A549 treated with CORT108297 at 1 μM for 4 hours (cell line): ENCODE measurements around the gene DVL1. TPM values are rescaled to one million over a fixed set of nuclear protein-coding genes. Genes with fewer than 3 reads are reported as not detected.

ENCODE experiments used
- total RNA-seq: library from RNA; stranded (reverse); fragments of 200-300 nt; extraction: Qiagen RNA extraction; gene quantifications from 5 replicates; pipeline ENCODE4 v1.2.3, GENCODE V29; 2022

Gene DVL1
- total RNA-seq: 46.8 to 86.9 TPM (median 77.1 TPM) in 5 replicates

DNA sequence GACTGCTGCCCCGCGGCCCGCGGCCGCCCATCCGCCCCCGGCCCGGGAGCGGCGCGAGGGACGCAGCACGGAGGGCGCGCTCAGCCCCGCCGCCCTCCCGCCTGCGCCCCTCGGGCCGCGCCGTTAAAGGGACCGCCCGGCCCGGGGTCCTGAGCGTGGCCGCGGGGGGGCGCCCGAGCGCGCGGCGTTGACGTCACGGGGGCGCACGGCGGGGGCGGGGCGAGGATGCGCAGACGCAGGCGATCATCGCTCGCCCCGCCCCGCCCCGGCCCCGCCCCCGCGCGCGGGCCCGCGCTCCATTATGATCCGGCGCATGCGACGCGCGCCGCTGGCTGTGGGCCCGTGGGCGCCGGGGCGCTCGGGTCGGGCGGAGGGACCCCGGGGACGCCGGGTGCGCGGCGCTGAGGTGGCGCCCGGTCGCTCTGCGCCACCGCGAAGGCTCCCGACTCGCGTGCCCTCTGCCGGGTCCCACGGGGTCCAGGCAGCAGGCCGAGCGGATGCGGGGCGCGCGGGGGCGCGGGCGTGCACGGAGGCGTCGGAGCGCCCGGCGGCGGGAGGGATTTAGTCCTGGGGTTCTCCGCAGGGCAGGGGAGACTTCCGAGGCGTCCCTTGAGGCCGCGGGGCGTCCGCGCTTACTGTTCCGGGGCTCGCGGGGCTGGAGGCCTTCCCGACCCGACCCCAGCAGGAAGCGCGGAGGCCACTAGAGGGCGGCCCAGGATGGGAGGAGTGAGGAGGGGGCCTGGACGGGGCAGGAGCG lies at the start of gene DVL1:
TSS of gene DVL1 (minus strand) at position 163 of the 757 bp plus-strand sequence. CDS start 353 bp downstream, outside the sequence.

DNA sequence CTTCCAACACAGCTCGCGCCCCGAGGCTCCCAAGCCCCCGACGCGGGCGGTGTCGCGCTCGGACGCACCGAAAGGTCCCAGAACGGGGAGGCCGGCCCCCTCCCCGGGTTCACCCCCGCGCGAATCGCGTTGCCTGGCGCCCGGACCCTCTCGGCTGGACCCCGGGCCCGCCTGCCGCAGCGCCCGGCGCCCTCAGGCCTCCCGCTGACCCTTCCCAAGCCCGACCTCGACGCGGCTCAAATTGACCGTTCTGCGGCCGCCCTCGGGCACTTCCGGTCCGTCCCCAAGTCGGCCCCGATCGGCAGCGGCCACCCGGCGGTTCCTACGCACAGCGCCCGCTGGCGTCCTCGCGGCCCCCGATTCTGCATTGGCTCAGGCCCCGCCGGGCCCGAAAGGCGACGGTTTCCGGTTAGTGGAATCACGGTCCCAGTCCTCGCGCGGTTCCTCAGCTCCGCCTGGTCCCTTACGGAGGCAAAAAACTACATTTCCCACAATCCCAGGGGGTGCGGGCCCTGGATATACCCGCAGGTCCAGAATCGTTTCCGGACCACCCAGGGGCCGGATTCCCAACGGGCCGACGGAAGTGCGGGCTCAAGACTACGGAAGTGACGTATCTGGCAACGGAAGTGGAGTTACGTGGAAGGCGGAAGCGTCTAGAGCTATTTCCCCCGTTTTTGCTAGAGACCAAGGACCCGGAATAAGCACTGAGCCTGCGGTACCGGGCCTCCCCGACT lies 25.9 kb upstream of the DVL1 start, which contains the start of gene AURKAIP1:
TSS of gene AURKAIP1 (minus strand) at position 279 of the 734 bp plus-strand sequence. CDS start 451 bp downstream, outside the sequence.

DNA sequence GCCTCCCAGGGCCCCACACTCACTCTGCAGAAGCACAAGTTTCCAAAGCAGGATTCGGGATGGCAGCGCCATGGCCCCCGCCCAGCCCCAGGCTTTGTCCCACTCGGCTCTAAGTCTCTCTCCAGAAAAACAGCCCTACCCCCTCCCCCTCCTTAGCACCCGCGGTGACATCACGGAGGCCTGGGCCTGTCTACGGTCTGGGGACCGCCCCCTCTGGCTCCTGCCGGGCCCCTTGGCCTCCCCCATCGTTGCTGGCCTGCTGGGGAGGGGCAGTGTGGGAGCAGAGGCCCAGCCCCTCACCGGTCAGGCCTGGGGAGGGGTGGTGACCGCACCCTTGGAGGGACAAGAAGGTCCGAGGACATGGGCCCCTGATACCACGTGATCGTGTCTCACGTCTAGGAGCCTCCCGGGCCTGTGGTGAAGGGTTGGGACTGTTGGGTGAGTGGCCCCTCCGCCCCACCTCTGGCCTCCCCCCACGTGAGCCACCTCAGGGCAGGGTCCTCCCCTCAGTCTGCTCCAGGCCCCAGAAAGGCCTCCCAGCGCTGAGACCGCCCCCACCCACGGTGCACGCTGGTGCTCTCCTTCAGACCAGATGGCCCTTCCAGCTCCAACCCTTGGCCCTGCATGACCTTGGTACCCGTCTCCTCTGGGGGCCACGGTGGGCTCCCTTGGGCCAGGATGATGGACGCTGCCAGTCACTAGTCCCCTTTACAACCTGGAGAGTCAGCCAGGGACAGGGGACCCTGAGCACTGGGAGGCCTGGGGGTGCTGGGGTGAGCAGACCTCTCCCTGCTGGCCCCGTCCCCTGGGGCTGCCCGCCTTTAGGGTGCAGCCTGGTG lies 9.4 kb upstream of the DVL1 start, which contains the start of gene MXRA8:
TSS of gene MXRA8 (minus strand) at position 123 of the 839 bp plus-strand sequence. CDS start at position 72, 51 bp downstream.

DNA sequence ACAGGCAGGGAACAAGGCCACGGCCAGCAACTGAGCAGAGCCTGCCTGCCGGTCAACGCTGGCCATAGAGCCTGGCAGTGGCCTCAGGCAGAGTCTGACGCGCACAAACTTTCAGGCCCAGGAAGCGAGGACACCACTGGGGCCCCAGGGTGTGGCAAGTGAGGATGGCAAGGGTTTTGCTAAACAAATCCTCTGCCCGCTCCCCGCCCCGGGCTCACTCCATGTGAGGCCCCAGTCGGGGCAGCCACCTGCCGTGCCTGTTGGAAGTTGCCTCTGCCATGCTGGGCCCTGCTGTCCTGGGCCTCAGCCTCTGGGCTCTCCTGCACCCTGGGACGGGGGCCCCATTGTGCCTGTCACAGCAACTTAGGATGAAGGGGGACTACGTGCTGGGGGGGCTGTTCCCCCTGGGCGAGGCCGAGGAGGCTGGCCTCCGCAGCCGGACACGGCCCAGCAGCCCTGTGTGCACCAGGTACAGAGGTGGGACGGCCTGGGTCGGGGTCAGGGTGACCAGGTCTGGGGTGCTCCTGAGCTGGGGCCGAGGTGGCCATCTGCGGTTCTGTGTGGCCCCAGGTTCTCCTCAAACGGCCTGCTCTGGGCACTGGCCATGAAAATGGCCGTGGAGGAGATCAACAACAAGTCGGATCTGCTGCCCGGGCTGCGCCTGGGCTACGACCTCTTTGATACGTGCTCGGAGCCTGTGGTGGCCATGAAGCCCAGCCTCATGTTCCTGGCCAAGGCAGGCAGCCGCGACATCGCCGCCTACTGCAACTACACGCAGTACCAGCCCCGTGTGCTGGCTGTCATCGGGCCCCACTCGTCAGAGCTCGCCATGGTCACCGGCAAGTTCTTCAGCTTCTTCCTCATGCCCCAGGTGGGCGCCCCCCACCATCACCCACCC lies 17.9 kb downstream of the DVL1 start, which contains the start of gene TAS1R3:
TSS of gene TAS1R3 (plus strand) at position 213 of the 898 bp plus-strand sequence. CDS start at position 279, 66 bp downstream.

DNA sequence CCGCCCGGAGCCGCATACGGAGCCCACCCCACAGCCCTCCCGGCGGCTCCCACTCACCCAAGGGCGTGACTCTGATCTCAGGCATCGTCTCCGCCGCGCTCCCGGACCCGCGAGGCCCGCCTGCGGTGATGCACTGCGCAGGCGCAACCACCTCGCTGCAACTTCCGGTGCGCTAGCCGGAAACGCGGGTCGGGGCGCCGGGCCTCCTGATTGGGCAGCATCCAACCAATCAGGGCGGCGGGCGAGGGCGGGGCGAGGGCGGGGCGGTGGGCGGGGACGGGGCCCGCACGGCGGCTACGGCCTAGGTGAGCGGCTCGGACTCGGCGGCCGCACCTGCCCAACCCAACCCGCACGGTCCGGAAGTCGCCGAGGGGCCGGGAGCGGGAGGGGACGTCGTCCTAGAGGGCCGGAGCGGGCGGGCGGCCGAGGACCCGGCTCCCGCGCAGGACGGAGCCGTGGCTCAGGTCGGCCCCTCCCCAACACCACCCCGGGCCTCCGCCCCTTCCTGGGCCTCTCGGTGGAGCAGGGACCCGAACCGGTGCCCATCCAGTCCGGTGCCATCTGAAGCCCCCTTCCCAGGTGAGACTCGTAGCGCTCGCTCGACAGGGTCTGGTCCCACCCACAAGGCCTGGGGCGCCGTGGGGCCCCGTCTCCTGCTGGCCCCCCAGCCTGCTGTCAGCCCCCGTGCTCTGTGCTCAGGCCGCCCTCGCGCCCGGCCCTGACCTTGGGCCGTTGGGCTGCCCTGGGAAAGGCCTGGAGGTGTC lies 24.5 kb downstream of the DVL1 start, which contains the start of the genes CPTP and INTS11:
TSS of gene CPTP (plus strand) at position 279 of the 764 bp plus-strand sequence. CDS start 2,109 bp downstream, outside the sequence.
TSS of gene INTS11 (minus strand) at position 137 of the 764 bp plus-strand sequence. CDS start at position 85, 52 bp downstream.

DNA sequence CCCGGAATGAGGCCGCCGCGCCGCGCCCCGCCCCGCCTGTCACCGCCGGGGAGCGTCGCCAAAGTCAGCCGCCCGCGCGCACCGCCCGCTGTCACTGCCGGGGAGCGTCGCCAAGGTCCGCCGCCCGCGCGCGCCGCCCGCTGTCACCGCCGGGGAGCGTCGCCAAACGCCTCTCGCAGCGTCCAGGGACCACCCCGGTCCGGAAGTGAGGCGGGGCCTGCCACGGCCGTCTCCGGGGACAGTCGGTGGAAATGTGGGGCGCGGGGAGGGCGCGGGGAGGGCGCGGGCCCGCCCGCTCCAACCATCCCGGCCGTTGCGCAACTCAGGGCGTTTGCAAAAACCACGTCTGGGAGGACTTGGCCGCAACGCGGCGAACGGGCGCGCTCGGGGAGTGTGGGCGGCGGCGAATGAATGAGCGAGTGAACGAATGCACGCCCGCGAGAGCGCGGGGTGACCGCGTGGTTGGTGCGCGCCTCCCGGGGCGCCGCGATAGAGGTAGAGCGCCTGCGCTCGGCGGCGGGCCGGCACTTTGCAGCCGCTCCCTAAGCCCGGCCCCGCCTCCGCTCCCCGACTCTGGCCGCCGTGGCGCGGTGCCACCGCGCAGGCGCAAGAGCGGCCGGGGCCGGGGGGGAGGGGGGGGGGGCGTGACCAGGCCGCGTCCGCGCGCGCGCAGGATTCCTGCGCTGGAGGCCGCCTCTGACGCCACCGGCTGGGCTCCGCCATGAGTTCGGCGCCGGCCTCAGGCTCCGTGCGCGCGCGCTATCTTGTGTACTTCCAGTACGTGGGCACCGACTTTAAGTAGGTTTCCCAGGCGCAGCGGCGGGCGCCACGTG lies 41.1 kb downstream of the DVL1 start, which contains the start of the genes ACAP3 and PUSL1:
TSS of gene ACAP3 (minus strand) at position 8 of the 833 bp plus-strand sequence. CDS start 115 bp downstream, outside the sequence.
TSS of gene PUSL1 (plus strand) at position 675 of the 833 bp plus-strand sequence. CDS start at position 722, 47 bp downstream.

Other genes with a start within 250 kb of the DVL1 start
- 10.2 to 16.2 TPM (median 15.4 TPM) in 5 replicates for gene C1orf159, start 233.3 kb downstream of the DVL1 start, total RNA-seq
- not detected in 5 replicates for gene TTLL10, start 175.5 kb downstream of the DVL1 start, total RNA-seq
- 0.11 to 0.25 TPM (median 0.15 TPM) in 3 of 5 replicates, not detected in the others for gene TNFRSF18, start 142.8 kb downstream of the DVL1 start, total RNA-seq
- 0.07 to 0.18 TPM (median 0.13 TPM) in 4 of 5 replicates, not detected in the other for gene TNFRSF4, start 135.3 kb downstream of the DVL1 start, total RNA-seq
- gene SDF4, start 117.4 kb downstream of the DVL1 start, total RNA-seq: 108 to 138 TPM (median 133 TPM) in 5 replicates
- 10.8 to 22.2 TPM (median 19.5 TPM) in 5 replicates for gene B3GALT6, start 117.2 kb downstream of the DVL1 start, total RNA-seq
- 1.4 to 2.3 TPM (median 1.8 TPM) in 5 replicates for gene C1QTNF12, start 102.7 kb downstream of the DVL1 start, total RNA-seq
- 38.8 to 48.3 TPM (median 46.8 TPM) in 5 replicates for gene UBE2J2, start 75.6 kb downstream of the DVL1 start, total RNA-seq
- 0.70 to 1.7 TPM (median 1.3 TPM) in 5 replicates for gene SCNN1D, start 69.0 kb downstream of the DVL1 start, total RNA-seq
- 10.6 to 21.4 TPM (median 20.6 TPM) in 5 replicates for gene ACAP3, start 41.5 kb downstream of the DVL1 start, total RNA-seq
- gene PUSL1, start 40.8 kb downstream of the DVL1 start, total RNA-seq: 17.0 to 27.7 TPM (median 26.5 TPM) in 5 replicates
- 42.4 to 66.0 TPM (median 63.3 TPM) in 5 replicates for gene INTS11, start 24.8 kb downstream of the DVL1 start, total RNA-seq
- gene CPTP, start 24.6 kb downstream of the DVL1 start, total RNA-seq: 15.8 to 23.0 TPM (median 21.1 TPM) in 5 replicates
- gene TAS1R3, start 18.1 kb downstream of the DVL1 start, total RNA-seq: 0.12 to 0.17 TPM (median 0.14 TPM) in 5 replicates
- gene MXRA8, start 9.1 kb upstream of the DVL1 start, total RNA-seq: 0.07 to 0.29 TPM (median 0.27 TPM) in 5 replicates
- 103 to 195 TPM (median 175 TPM) in 5 replicates for gene AURKAIP1, start 25.8 kb upstream of the DVL1 start, total RNA-seq
- 37.8 to 63.9 TPM (median 59.4 TPM) in 5 replicates for gene CCNL2, start 49.9 kb upstream of the DVL1 start, total RNA-seq
- 128 to 150 TPM (median 137 TPM) in 5 replicates for gene MRPL20, start 57.9 kb upstream of the DVL1 start, total RNA-seq
- 0.04 to 0.07 TPM (median 0.06 TPM) in 4 of 5 replicates, not detected in the other for gene ANKRD65, start 71.9 kb upstream of the DVL1 start, total RNA-seq
- 4.1 to 18.3 TPM (median 15.7 TPM) in 5 replicates for gene VWA1, start 86.3 kb upstream of the DVL1 start, total RNA-seq
- gene ATAD3C, start 100.3 kb upstream of the DVL1 start, total RNA-seq: not detected in 5 replicates
- gene ATAD3B, start 122.3 kb upstream of the DVL1 start, total RNA-seq: 1.2 to 3.5 TPM (median 3.1 TPM) in 5 replicates
- gene ATAD3A, start 162.7 kb upstream of the DVL1 start, total RNA-seq: 28.8 to 40.6 TPM (median 38.0 TPM) in 5 replicates
- gene TMEM240, start 191.2 kb upstream of the DVL1 start, total RNA-seq: 0.37 to 0.80 TPM (median 0.47 TPM) in 5 replicates
- 96.0 to 109 TPM (median 104 TPM) in 5 replicates for gene SSU72, start 225.4 kb upstream of the DVL1 start, total RNA-seq